VCaP (cell line): Measurements from ENCODE around the gene TTC9.

Experiments used
- H3K27ac ChIP-seq: fragments of 450-650 bp; 2 replicates; pipeline ENCODE4 v1.5.1; 2017
- CTCF ChIP-seq: fragments of 450-650 bp; conservative IDR thresholded peaks from 2 replicates; pipeline ENCODE4 v1.5.1; 2017; ENCODE audit warnings: mild to moderate bottlenecking, moderate library complexity

Gene TTC9

GRCh38 chr14:70685474-70686197, 43.9 kb downstream of the TTC9 start:
- no peak overlapping the region for H3K27ac ChIP-seq
- no peak for TF ChIP-seq CTCF

- no peak for TF ChIP-seq CTCF
- H3K27ac ChIP-seq = no peak overlapping the region
These were observed 50.5 kb downstream of the TTC9 start for GRCh38 chr14:70692210-70692609.

GRCh38 chr14:70696026-70696425, 54.3 kb downstream of the TTC9 start:
- no peak for TF ChIP-seq CTCF
- H3K27ac ChIP-seq = no peak overlapping the region

GRCh38 chr14:70697701-70698100, 56.0 kb downstream of the TTC9 start:
- no peak overlapping the region for H3K27ac ChIP-seq
- TF ChIP-seq CTCF = no peak

GRCh38 chr14:70698288-70698687, 56.6 kb downstream of the TTC9 start:
- no peak for TF ChIP-seq CTCF
- H3K27ac ChIP-seq = no peak overlapping the region

GRCh38 chr14:70699646-70700045, 57.9 kb downstream of the TTC9 start:
- TF ChIP-seq CTCF = no peak
- no peak overlapping the region for H3K27ac ChIP-seq

GRCh38 chr14:70700955-70701585, 59.4 kb downstream of the TTC9 start:
- H3K27ac ChIP-seq = no peak overlapping the region
- TF ChIP-seq CTCF = no peak
